Urinary bladder (tissue), 4 donors: Measurements from ENCODE around the gene PRM3. TPM values are rescaled to one million over a fixed set of nuclear protein-coding genes. Genes with fewer than 3 reads are reported as not detected.

Experiments
- DNase-seq: peaks from one replicate; pipeline ENCODE4 v3.0.0-alpha.2; 2015; ENCODE audit errors: extremely low spot score
- H3K27ac ChIP-seq: one replicate; pipeline ENCODE4 v1.5.1; 2013; ENCODE audit warnings: low read depth, mild to moderate bottlenecking, moderate library complexity
- H3K36me3 ChIP-seq: one replicate; pipeline ENCODE4 v1.6.1; 2013; ENCODE audit warnings: mild to moderate bottlenecking, moderate library complexity; ENCODE audit not compliant: insufficient read depth
- H3K4me1 ChIP-seq: one replicate; pipeline ENCODE4 v1.6.1; 2013; ENCODE audit warnings: mild to moderate bottlenecking, moderate library complexity; ENCODE audit not compliant: insufficient read depth
- H3K4me3 ChIP-seq: one replicate; pipeline ENCODE4 v1.5.1; 2013; ENCODE audit warnings: low read depth, low read length
- WGBS: extraction: QIAGEN DNeasy Blood & Tissue Kit; methylation state at CpG from one replicate; pipeline ENCODE4 v1.1.7; 2013; 5-methylcytosine and 5-hydroxymethylcytosine counted together
- polyA plus RNA-seq: library from polyadenylated mRNA; stranded (reverse); fragments of 200-250 nt; gene quantifications from one replicate; pipeline ENCODE4 v1.2.3, GENCODE V29; 2013
- total RNA-seq: library from RNA; depleted of rRNA; stranded (reverse); fragments of >200 nt; gene quantifications from one replicate; pipeline ENCODE4 v1.2.3, GENCODE V29; 2014
- donor health status: healthy with polysubstance abuse.
- donor health status: healthy.

The PRM3 gene
- total and polyA plus RNA-seq, 2 donors, result not detected

GRCh38 chr16:11268921-11269375 lies 4.5 kb downstream of the PRM3 start, which contains the start of gene TNP2:
TNP2 (minus strand) TSS chr16:11269325; CDS start chr16:11269262, 63 bp downstream.
- Histone ChIP-seq H3K4me1 (no peaks in the 10 kb centered on the region), H3K27ac (no peak within 1 kb of the TSS), H3K4me3 (no peak within 1 kb of the TSS), H3K36me3 (no peaks in the 10 kb centered on the region)
- no peak for DNase-seq
- WGBS, result 90% methylated on average over 11 of the region's 11 CpGs

- no peak for DNase-seq
- Histone ChIP-seq H3K4me1 (no peaks in the 10 kb centered on the region), H3K36me3 (no peaks in the 10 kb centered on the region), H3K27ac (no peak overlapping the region), H3K4me3 (no peak overlapping the region)
- WGBS, result 90% methylated on average over 7 of the region's 7 CpGs
Measured at GRCh38 chr16:11265124-11265523, 8.3 kb downstream of the PRM3 start.

DNA sequence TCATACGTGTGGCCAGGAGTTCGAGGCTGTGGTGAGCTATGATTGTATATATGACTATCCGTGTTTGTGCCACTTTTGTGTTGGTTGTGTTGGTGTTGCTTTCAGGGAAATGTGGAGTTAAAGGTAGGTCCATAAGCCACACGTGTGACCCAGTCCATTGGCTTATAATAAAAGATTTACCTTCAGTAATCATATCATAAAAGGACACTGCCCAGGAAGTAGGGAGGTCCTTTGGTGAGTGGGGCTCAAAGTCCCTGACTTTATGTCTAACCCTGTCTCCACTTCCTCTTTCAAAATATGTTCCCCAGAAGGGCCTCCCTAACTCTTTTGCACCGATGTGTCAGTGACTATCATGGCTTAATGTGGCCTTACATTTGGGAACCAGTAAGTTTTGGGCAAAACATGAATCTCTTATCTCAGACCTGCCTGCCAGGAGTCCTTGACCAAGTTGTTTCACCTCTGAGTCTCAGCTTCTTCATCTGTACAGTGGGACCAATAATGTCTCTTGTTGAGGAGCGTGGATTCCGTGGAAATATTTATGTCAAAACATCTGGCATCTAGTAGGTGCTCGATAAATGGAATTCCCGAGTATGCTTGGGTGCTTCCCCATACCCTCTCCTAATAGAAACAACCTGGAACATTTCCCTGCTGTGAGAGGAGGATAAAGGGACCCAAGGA lies 9.1 kb downstream of the PRM3 start:
- Histone ChIP-seq H3K4me1 (no peaks in the 10 kb centered on the region), H3K27ac (no peak overlapping the region)
- DNase-seq, result no peak

DNA sequence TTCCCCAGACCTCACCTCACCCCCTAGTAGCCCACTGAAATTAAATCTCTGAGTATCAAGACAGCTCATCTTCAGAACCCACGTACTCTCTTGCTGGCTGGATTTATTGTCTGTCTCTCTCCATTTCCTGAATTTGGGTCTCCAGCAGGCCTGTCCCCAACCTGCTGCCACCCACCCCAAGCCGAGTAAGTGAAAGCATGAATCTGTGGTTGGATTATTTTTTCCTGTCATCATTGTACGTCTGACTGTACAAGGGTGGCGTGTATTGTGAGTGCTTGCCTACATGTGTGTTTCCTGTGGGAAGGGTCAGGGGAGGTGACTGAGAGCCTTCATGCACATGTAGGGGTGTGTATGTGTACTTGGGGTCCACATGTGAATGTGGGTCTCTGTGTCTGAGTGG lies 9.7 kb downstream of the PRM3 start:
- WGBS, result 68% methylated on average over 4 of the region's 4 CpGs
- H3K4me1 ChIP-seq, result no peaks in the 10 kb centered on the region
- no peak overlapping the region for H3K4me3 ChIP-seq
- H3K27ac ChIP-seq, result no peak overlapping the region
- no peak for DNase-seq
- H3K36me3 ChIP-seq, result no peaks in the 10 kb centered on the region

More for the DNA sequence above, 9.1 kb downstream of the PRM3 start:
- 81% methylated on average over 9 of the region's 9 CpGs for WGBS
- Histone ChIP-seq H3K36me3 (no peaks in the 10 kb centered on the region), H3K4me3 (no peak overlapping the region)

GRCh38 chr16:11262915-11263314 lies 10.5 kb downstream of the PRM3 start:
- Histone ChIP-seq H3K4me3 (no peak overlapping the region), H3K36me3 (no peaks in the 10 kb centered on the region), H3K27ac (no peak overlapping the region), H3K4me1 (no peaks in the 10 kb centered on the region)
- DNase-seq, result no peak
- WGBS, result 87% methylated on average over 8 of the region's 8 CpGs

- Histone ChIP-seq H3K36me3 (no peaks in the 10 kb centered on the region), H3K4me1 (no peaks in the 10 kb centered on the region), H3K4me3 (no peak overlapping the region), H3K27ac (no peak overlapping the region)
- no peak for DNase-seq
- WGBS, result 81% methylated on average over 3 of the region's 3 CpGs
Measured at GRCh38 chr16:11260596-11260966, 12.8 kb downstream of the PRM3 start.

- DNase-seq, result no peak
- H3K4me1 ChIP-seq, result no peaks in the 10 kb centered on the region
- no peak overlapping the region for H3K4me3 ChIP-seq
- no peaks in the 10 kb centered on the region for H3K36me3 ChIP-seq
- H3K27ac ChIP-seq, result no peak overlapping the region
- WGBS, result 94% methylated on average over 12 of the region's 12 CpGs
Measured at GRCh38 chr16:11259655-11260595, 13.5 kb downstream of the PRM3 start.

GRCh38 chr16:11258553-11259492 lies 14.6 kb downstream of the PRM3 start:
- no peaks in the 10 kb centered on the region for H3K36me3 ChIP-seq
- no peaks in the 10 kb centered on the region for H3K4me1 ChIP-seq
- no peak overlapping the region for H3K4me3 ChIP-seq
- 52% methylated on average over 15 of the region's 15 CpGs for WGBS
- no peak overlapping the region for H3K27ac ChIP-seq
- no peak for DNase-seq

- peak; percentile 49 for DNase-seq
- no peak overlapping the region for H3K27ac ChIP-seq
Measured at GRCh38 chr16:11257131-11257938, 16.1 kb downstream of the PRM3 start.

DNA sequence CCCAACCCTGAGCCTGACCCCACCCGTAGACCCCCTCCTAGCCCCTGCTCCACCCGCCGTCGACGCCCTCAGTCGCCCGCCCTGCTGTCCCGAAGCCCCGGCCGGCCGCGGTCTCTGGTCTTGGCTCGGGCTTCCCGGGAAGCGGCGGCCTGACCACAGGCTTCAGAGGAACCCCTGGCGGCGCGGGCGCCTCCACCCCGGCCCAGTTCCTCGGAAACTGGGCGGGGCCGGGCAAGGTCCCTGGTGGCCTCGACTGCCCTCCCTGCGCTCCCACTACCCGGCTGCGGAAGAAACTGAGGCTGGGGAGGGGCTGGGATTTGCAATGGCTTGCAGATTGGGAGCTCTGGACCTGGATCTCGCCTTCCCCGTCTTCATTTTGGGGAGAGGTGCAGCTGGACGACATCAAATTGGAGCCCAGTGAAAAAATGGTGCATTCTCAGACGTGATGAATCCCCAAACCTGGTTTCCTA lies 16.7 kb downstream of the PRM3 start:
- peak overlapping the region; percentile 80 for H3K4me3 ChIP-seq
- no peaks in the 10 kb centered on the region for H3K4me1 ChIP-seq
- under 1% methylated on average over 32 of the region's 32 CpGs for WGBS
- H3K27ac ChIP-seq, result peak overlapping the region; percentile 98
- H3K36me3 ChIP-seq, result no peaks in the 10 kb centered on the region
- no peak for DNase-seq

More at GRCh38 chr16:11257131-11257938, 16.1 kb downstream of the PRM3 start:
- WGBS, result 28% methylated on average over 21 of the region's 21 CpGs
- H3K4me1 ChIP-seq, result no peaks in the 10 kb centered on the region
- no peaks in the 10 kb centered on the region for H3K36me3 ChIP-seq
- H3K4me3 ChIP-seq, result no peak overlapping the region

GRCh38 chr16:11255737-11256660 lies 17.4 kb downstream of the PRM3 start, which contains the start of gene SOCS1:
SOCS1 (minus strand) TSS chr16:11256204; CDS start chr16:11255478, 726 bp downstream.
- DNase-seq, result peak; percentile 60
- Histone ChIP-seq H3K4me3 (peak within 1 kb of the TSS; percentile 80), H3K36me3 (no peaks in the 10 kb centered on the region), H3K4me1 (no peaks in the 10 kb centered on the region), H3K27ac (peak within 1 kb of the TSS; percentile 98)
- under 1% methylated on average over 100 of the region's 100 CpGs for WGBS
